ENCODE results near the gene GABARAP. TPM values are rescaled to one million over a fixed set of nuclear protein-coding genes. Genes with fewer than 3 reads are reported as not detected.

GABARAP gene
- polyA plus RNA-seq, 1 donor (not counting 4 experiments of a cell fraction or from before 2014, with no cell fraction given), result 271 TPM

DNA sequence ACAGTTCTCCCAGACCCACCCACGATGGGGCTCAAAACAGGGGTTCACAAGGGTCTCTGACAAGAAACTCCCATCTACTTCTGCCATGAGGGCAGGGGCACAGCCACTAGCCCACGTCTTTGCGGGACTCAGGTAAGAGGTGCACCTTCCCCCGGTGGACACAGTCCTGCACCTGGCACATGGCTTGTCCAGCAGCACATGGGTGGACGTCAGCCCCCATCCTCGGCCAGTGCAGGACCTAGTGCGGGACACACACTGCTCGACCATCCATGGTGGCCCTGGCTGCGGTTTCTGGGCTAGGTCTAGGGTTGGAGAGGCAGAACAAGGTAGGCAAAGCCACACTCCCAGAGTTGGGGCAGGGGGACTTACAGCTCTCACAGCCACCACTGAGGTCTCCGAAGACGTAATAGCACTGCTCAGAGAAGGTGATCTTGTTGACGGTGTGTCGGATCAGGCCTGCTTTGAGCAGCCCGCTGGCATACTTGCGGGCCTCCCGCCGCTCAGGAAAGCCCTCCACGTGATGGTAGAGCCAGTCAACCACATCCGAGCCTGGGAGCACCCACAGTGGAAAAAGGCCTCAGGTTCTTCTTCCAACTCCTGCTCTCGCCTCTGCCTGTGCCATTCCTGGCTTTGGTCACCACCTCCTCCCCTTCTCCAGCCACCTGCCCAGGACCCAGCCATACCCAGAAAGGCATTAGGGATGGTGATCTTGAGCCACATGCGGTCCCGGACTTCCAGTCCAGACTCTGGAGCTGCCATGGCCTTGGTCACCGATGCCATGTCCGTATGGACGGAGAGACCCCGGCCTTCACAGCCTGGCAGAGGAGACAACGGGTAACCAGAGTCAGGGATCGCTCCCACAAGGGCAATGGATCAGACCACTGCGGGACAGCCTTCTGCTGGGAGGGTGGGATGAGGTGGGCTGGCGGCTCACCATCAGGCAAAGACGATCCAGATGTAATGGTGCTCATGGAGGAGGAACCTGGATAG is 15.2 kb downstream of the GABARAP start:
- Histone ChIP-seq H3K9me1 (ENCODE audit: control insufficient read depth, extremely low read depth, insufficient read depth, low read length) (peaks cover 2% of the 10 kb centered on the region), H2AFZ (ENCODE audit: control insufficient read depth, low read length) (no peak overlapping the region), H3K4me3 (ENCODE audit: control insufficient read depth in 2 of 3, extremely low read depth in 1 of 3, insufficient read depth in 2 of 3, low read depth in 1 of 3, low read length in 3 of 3) (no peak overlapping the region), H3K27me3 (ENCODE audit: control insufficient read depth, extremely low read depth, insufficient read depth, low read length) (no peaks in the 10 kb centered on the region), H3K27ac (ENCODE audit: control insufficient read depth, insufficient read depth, low read length) (peak overlapping the region; percentile 57), H3K9ac (ENCODE audit: control insufficient read depth, extremely low read depth, insufficient read depth, low read length) (no peak overlapping the region), H3K79me2 (ENCODE audit: control insufficient read depth, insufficient read depth, low read length) (peaks cover 22% of the 10 kb centered on the region), H3K4me1 (ENCODE audit: control insufficient read depth, extremely low read depth, insufficient read depth, low read length) (peaks cover 20% of the 10 kb centered on the region), H3K9me3 (ENCODE audit: control insufficient read depth, low read depth, low read length) (no peaks in the 10 kb centered on the region), H3K36me3 (ENCODE audit: control insufficient read depth in 2 of 2, extremely low read depth in 1 of 2, insufficient read depth in 2 of 2, low read length in 2 of 2) (peaks cover 40 to 54% of the 10 kb centered on the region in 2 experiments), H3K4me2 (ENCODE audit: control insufficient read depth, extremely low read depth, insufficient read depth, low read depth, low read length) (no peak overlapping the region), H4K20me1 (ENCODE audit: control insufficient read depth, extremely low read depth, insufficient read depth, low read length) (peaks cover 7% of the 10 kb centered on the region)
- DNase-seq (ENCODE audit: low read depth, low spot score) (no peak), FAIRE-seq (no peak)
- TF ChIP-seq EZH2 (IDR thresholded peaks at IDR 0.05; ENCODE audit: low read length), result no peak
- TF ChIP-seq, protein P1, sequence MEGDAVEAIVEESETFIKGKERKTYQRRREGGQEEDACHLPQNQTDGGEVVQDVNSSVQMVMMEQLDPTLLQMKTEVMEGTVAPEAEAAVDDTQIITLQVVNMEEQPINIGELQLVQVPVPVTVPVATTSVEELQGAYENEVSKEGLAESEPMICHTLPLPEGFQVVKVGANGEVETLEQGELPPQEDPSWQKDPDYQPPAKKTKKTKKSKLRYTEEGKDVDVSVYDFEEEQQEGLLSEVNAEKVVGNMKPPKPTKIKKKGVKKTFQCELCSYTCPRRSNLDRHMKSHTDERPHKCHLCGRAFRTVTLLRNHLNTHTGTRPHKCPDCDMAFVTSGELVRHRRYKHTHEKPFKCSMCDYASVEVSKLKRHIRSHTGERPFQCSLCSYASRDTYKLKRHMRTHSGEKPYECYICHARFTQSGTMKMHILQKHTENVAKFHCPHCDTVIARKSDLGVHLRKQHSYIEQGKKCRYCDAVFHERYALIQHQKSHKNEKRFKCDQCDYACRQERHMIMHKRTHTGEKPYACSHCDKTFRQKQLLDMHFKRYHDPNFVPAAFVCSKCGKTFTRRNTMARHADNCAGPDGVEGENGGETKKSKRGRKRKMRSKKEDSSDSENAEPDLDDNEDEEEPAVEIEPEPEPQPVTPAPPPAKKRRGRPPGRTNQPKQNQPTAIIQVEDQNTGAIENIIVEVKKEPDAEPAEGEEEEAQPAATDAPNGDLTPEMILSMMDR (optimal IDR thresholded peaks at IDR 0.05 in 1 of 3, IDR thresholded peaks at IDR 0.05 in 1 of 3, conservative IDR thresholded peaks at IDR 0.05 in 1 of 3; ENCODE audit: extremely low read depth in 1 of 3, insufficient read depth in 2 of 3, low read length in 3 of 3), result no peak
- dilution Hi-C loops (cut with MboI; ENCODE audit: extremely low pct_ligation_motif_present, low sequenced_read_pairs), result no loop called here

DNA sequence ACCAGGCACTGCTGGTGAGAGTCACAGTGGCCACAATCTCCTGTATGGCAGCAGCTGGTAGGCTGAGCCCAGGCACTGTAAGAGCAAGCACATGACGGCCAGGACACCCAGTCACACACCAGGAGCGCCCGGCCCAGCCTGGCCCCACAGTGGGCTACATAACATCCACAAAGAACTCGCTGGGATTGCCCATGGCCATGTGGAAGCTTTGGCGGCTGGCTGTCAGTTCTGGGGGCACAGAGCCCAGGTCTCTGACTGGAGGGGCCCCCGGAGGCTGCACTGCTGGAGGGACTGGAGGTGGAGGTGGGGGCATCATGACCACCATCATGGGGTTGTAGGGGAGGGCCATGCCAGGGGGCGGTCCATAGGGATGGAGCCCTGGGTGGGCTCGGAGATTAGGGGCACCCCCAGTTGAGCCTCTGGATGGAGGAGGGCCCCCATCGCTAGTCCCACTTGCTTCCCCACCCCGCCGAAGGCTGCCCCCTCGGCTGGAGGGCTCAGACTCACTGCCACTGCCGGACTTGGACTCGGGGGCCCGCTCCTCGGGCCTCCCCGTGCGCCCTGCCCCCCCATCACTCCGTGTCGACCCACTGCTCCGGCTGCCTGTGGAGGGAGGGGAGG is 16.4 kb downstream of the GABARAP start:
- H3K79me2 ChIP-seq (ENCODE audit: control insufficient read depth, insufficient read depth, low read length), result peaks cover 18% of the 10 kb centered on the region
- no peak for TF ChIP-seq EZH2 (IDR thresholded peaks at IDR 0.05; ENCODE audit: low read length)
- TF ChIP-seq, protein P1 (optimal IDR thresholded peaks at IDR 0.05 in 1 of 3, IDR thresholded peaks at IDR 0.05 in 1 of 3, conservative IDR thresholded peaks at IDR 0.05 in 1 of 3; ENCODE audit: extremely low read depth in 1 of 3, insufficient read depth in 2 of 3, low read length in 3 of 3), result no peak
- H3K9me1 ChIP-seq (ENCODE audit: control insufficient read depth, extremely low read depth, insufficient read depth, low read length), result no peaks in the 10 kb centered on the region
- no peaks in the 10 kb centered on the region for H3K27me3 ChIP-seq (ENCODE audit: control insufficient read depth, extremely low read depth, insufficient read depth, low read length)
- no peak overlapping the region for H3K4me3 ChIP-seq (ENCODE audit: control insufficient read depth in 2 of 3, extremely low read depth in 1 of 3, insufficient read depth in 2 of 3, low read depth in 1 of 3, low read length in 3 of 3)
- FAIRE-seq (no peak), DNase-seq (ENCODE audit: low read depth, low spot score) (no peak)
- H3K4me2 ChIP-seq (ENCODE audit: control insufficient read depth, extremely low read depth, insufficient read depth, low read depth, low read length), result no peak overlapping the region
- H3K9me3 ChIP-seq (ENCODE audit: control insufficient read depth, low read depth, low read length), result no peaks in the 10 kb centered on the region
- peaks cover 5% of the 10 kb centered on the region for H4K20me1 ChIP-seq (ENCODE audit: control insufficient read depth, extremely low read depth, insufficient read depth, low read length)
- H3K27ac ChIP-seq (ENCODE audit: control insufficient read depth, insufficient read depth, low read length), result no peak overlapping the region
- peaks cover 29% of the 10 kb centered on the region for H3K4me1 ChIP-seq (ENCODE audit: control insufficient read depth, extremely low read depth, insufficient read depth, low read length)
- no peak overlapping the region for H2AFZ ChIP-seq (ENCODE audit: control insufficient read depth, low read length)
- peaks cover 47 to 64% of the 10 kb centered on the region in 2 experiments for H3K36me3 ChIP-seq (ENCODE audit: control insufficient read depth in 2 of 2, extremely low read depth in 1 of 2, insufficient read depth in 2 of 2, low read length in 2 of 2)
- H3K9ac ChIP-seq (ENCODE audit: control insufficient read depth, extremely low read depth, insufficient read depth, low read length), result no peak overlapping the region
- dilution Hi-C loops (cut with MboI; ENCODE audit: extremely low pct_ligation_motif_present, low sequenced_read_pairs), result no loop called here
